ENCODE data around the gene RSPH3. TPM values are rescaled to one million over a fixed set of nuclear protein-coding genes. Genes with fewer than 3 reads are reported as not detected.

The RSPH3 gene
- total and polyA plus RNA-seq, 4 experiments from 2014 or later, result 0.66 to 3.7 (median 3.5) TPM

DNA sequence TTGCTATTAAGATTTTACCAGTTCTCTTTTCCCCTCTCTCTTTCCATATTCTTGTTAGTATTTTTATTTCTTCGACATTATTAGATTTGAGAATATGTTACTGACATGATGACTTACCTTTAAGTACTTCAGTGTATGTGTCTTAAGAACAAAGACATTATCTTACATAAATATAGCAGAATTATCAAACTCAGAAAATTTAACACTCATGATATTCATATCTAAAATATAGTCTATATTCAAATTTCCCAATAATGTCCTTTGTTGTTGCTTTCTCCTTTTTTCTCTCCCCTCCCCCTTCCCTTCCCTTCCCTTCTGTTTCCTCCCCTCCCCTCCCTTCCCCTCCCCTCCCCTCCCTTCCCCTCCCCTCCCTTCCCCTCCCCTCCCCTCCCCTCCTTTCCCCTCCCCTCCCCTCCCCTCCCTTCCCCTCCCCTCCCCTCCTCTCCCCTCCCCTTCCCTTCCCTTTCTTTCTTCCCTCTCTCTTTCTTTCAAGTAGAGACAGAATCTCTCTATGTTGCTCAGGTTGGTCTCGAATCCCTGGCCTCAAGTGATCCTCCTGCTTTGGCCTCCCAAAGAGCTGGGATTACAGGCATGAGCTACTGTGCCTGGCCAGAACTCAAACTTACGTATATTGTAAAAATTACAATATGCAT is 56.5 kb downstream of the RSPH3 start:
- H3K9me3 Mint-ChIP-seq, result peaks cover 0 to 15% (median 6%) of the 10 kb centered on the region in 8 donors
- intact Hi-C loops (cut with micrococcal nuclease), result no loop called here
- ChIA-PET CTCF (ENCODE audit: partially characterized antibody) (interaction anchor here (0.6 to 0.9 kb wide), 2 partner anchors 28 to 241 kb away, joined by 3 to 4 read pairs; no protein-coding TSS in a partner anchor), POLR2A (ENCODE audit: partially characterized antibody) (interaction anchor here (0.8 kb wide), 1 partner anchor 74 kb away, joined by 3 read pairs; no protein-coding TSS in a partner anchor)
- H3K4me1 Mint-ChIP-seq, result peaks cover 8 to 15% (median 10%) of the 10 kb centered on the region in 4 donors
- no peaks in the 10 kb centered on the region for H3K36me3 ChIP-seq (ENCODE audit: insufficient read depth, low read length)
- no peaks in the 10 kb centered on the region for H3K27me3 ChIP-seq (ENCODE audit: insufficient read depth, low read length)
- no peak overlapping the region for H3K4me3 Mint-ChIP-seq
- H3K27ac Mint-ChIP-seq, result no peak overlapping the region
- no peak overlapping the region for H3K27ac ChIP-seq (ENCODE audit: low read depth, low read length)
- H3K9me3 ChIP-seq (ENCODE audit: control insufficient read depth in 1 of 2, low read length in 2 of 2), result no peaks in the 10 kb centered on the region
- peaks cover 0 to 7% of the 10 kb centered on the region in 2 donors for H3K36me3 Mint-ChIP-seq
- H3K4me3 ChIP-seq (ENCODE audit: low read length in 2 of 2), result no peak overlapping the region
- no peak for DNase-seq
- peaks cover 4% of the 10 kb centered on the region for H3K4me1 ChIP-seq (ENCODE audit: insufficient read depth, low read length)
- peaks cover 0 to 4% of the 10 kb centered on the region in 2 donors for H3K27me3 Mint-ChIP-seq

DNA sequence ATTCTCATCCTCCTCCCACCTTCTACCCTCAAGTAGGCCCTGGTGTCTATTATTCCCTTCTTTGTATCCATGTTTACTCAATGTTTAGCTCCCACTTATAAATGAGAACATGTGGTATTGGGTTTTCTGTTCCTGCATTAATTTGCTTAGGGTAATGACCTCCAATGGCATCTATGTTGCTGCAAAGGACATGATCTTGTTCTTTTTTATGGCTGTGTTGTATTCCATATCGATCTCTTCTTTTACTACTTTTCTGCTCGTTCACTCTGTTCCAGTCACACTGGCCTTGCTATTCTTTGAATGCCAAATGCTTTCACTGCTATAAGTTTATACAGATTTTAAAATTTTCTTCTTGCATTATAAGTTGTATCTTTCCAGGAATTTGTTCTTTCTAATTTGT is 57.7 kb downstream of the RSPH3 start:
- Mint-ChIP-seq H3K9me3 (peaks cover 0 to 15% (median 6%) of the 10 kb centered on the region in 8 donors), H3K27me3 (peaks cover 0 to 4% of the 10 kb centered on the region in 2 donors), H3K27ac (no peak overlapping the region), H3K4me3 (no peak overlapping the region), H3K36me3 (peaks cover 0 to 7% of the 10 kb centered on the region in 2 donors), H3K4me1 (peaks cover 8 to 16% (median 12%) of the 10 kb centered on the region in 4 donors)
- intact Hi-C loops (cut with micrococcal nuclease), result no loop called here
- Histone ChIP-seq H3K36me3 (ENCODE audit: insufficient read depth, low read length) (no peaks in the 10 kb centered on the region), H3K27me3 (ENCODE audit: insufficient read depth, low read length) (no peaks in the 10 kb centered on the region), H3K4me3 (ENCODE audit: low read length in 2 of 2) (no peak overlapping the region), H3K9me3 (ENCODE audit: control insufficient read depth in 1 of 2, low read length in 2 of 2) (no peaks in the 10 kb centered on the region), H3K4me1 (ENCODE audit: insufficient read depth, low read length) (peaks cover 4% of the 10 kb centered on the region), H3K27ac (ENCODE audit: low read depth, low read length) (no peak overlapping the region)
- DNase-seq, result no peak
- POLR2A ChIA-PET (ENCODE audit: partially characterized antibody), result no interaction called here
- CTCF ChIA-PET (ENCODE audit: partially characterized antibody), result interaction anchor here (0.9 to 1.2 kb wide), 3 partner anchors 11 to 30 kb away, joined by 3 read pairs; no protein-coding TSS in a partner anchor

DNA sequence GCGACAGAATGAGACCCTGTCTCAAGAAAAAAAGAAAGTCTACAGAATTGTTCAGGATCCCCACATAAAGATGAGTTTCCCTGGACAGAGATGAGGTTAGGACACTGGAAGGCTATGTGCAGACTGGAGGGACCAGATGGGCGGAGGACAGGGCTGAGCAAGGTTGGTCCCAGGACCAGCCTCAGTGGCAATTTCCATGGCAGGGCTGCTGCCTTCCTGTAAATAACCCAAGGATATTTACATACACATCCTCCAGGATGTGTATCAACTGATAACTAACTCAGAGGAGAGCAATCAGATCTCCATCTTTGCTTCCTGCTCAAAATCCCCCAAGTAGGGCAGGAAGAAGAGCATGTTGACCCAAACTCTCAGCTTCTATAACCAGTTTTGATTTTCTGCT is 58.8 kb downstream of the RSPH3 start:
- CTCF ChIA-PET (ENCODE audit: partially characterized antibody), result no interaction called here
- POLR2A ChIA-PET (ENCODE audit: partially characterized antibody), result no interaction called here
- Mint-ChIP-seq H3K4me3 (peak overlapping the region in 1 of 8 donors; percentile 36), H3K4me1 (peaks cover 8 to 16% (median 12%) of the 10 kb centered on the region in 4 donors), H3K36me3 (peaks cover 0 to 7% of the 10 kb centered on the region in 2 donors), H3K27me3 (peaks cover 0 to 4% of the 10 kb centered on the region in 2 donors), H3K27ac (no peak overlapping the region), H3K9me3 (peaks cover 0 to 15% (median 6%) of the 10 kb centered on the region in 8 donors)
- no peak for DNase-seq
- no peaks in the 10 kb centered on the region for H3K9me3 ChIP-seq (ENCODE audit: control insufficient read depth in 1 of 2, low read length in 2 of 2)
- H3K27ac ChIP-seq (ENCODE audit: low read depth, low read length), result no peak overlapping the region
- no peaks in the 10 kb centered on the region for H3K36me3 ChIP-seq (ENCODE audit: insufficient read depth, low read length)
- no peak overlapping the region for H3K4me3 ChIP-seq (ENCODE audit: low read length in 2 of 2)
- H3K4me1 ChIP-seq (ENCODE audit: insufficient read depth, low read length), result peaks cover 4% of the 10 kb centered on the region
- intact Hi-C loops (cut with micrococcal nuclease), result no loop called here
- H3K27me3 ChIP-seq (ENCODE audit: insufficient read depth, low read length), result no peaks in the 10 kb centered on the region

DNA sequence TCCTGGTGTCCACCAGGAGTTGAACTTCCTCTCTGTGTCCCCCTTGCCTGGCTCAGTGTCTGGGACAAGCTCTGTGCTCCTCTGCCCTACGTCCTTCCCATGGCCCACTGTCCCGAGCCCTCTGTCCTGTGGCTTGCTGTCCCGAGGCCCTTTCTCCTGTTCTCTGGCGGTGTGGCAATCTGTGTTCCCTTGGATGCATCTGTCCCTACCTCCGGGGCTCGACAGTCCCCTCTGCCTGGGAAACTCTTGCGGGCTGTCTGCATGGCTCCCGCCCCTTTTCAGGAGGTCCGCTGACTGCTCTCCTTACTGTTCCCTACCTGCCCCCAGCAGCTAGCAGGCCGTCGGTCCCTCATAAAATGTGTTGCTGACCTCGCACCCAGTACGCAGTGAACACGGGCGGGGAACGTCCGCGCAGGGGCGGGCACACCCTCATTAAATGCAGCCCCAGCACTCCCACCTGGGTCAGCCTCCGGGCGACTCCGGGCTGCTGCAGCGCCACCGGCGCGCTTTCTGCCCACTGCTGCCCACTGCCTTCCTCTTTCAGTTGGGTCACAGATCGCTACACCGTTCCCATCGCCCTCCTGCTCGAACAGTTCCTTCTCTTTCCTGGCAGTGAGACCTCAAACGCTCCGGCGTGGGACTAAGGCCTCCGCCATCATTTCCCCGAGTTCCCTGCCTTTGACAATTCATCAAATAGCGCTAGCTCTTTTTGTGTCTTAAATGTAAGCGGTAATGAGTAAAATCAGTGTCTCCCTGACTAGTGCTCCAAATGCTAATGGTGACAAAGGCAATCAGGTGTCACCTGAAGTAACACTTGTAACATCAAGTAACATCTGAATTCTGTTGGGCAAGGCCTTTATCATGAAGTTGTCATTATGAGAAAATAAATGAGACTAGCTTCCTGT is 60.5 kb downstream of the RSPH3 start:
- DNase-seq, result peak in 1 of 5 donors; percentile 4
- ChIA-PET POLR2A (ENCODE audit: partially characterized antibody) (interaction anchor here (0.6 to 1.2 kb wide), 4 partner anchors 27 to 120 kb away, joined by 3 to 4 read pairs (median 4); partner anchors contain the start of gene EZR), CTCF (ENCODE audit: partially characterized antibody) (interaction anchor here (1.3 to 2.8 kb wide), 3 partner anchors 36 to 235 kb away, joined by 3 to 5 read pairs (median 3); no protein-coding TSS in a partner anchor)
- Histone ChIP-seq H3K27me3 (ENCODE audit: insufficient read depth, low read length) (no peaks in the 10 kb centered on the region), H3K4me1 (ENCODE audit: insufficient read depth, low read length) (peaks cover 4% of the 10 kb centered on the region), H3K4me3 (ENCODE audit: low read length in 2 of 2) (peak overlapping the region in 1 of 2 donors; percentile 5), H3K9me3 (ENCODE audit: control insufficient read depth in 1 of 2, low read length in 2 of 2) (no peaks in the 10 kb centered on the region), H3K36me3 (ENCODE audit: insufficient read depth, low read length) (no peaks in the 10 kb centered on the region), H3K27ac (ENCODE audit: low read depth, low read length) (no peak overlapping the region)
- intact Hi-C loops (cut with micrococcal nuclease), result no loop called here
- H3K36me3 Mint-ChIP-seq, result peaks cover 0 to 7% of the 10 kb centered on the region in 2 donors
- H3K9me3 Mint-ChIP-seq, result peaks cover 0 to 15% (median 6%) of the 10 kb centered on the region in 8 donors
- peaks cover 8 to 16% (median 12%) of the 10 kb centered on the region in 4 donors for H3K4me1 Mint-ChIP-seq
- peak overlapping the region in 6 of 7 donors; percentile 8 to 77 (median 48) for H3K27ac Mint-ChIP-seq
- H3K27me3 Mint-ChIP-seq, result peaks cover 0 to 4% of the 10 kb centered on the region in 2 donors
- H3K4me3 Mint-ChIP-seq, result peak overlapping the region; percentile 73 to 88 (median 81)

DNA sequence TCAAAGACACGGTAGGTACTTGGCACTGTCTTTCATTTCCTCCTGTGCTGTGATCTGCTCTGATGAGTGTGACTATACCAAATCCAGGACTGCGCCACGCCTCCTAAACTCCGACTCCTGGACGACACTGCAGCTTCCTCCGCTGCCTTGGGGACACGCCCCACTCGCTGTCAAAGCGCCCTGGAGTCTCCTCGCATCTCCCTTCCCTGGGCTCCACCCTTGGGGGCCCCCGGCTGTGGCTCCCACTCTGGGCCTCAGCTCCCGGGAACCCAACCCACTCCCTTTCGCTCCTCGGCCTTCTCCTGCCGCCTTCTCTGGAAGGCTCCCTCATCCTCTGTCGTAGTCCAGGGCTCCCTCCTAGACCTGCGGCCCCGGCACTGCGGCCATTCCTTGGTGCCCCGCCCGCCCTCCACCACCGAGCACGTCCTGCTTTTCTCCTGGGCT is 61.2 kb downstream of the RSPH3 start:
- H3K4me3 Mint-ChIP-seq, result peak overlapping the region; percentile 73 to 88 (median 81)
- peak overlapping the region in 4 of 7 donors; percentile 35 to 52 (median 47) for H3K27ac Mint-ChIP-seq
- peaks cover 8 to 16% (median 12%) of the 10 kb centered on the region in 4 donors for H3K4me1 Mint-ChIP-seq
- H3K27me3 Mint-ChIP-seq, result peaks cover 0 to 4% of the 10 kb centered on the region in 2 donors
- intact Hi-C loops (cut with micrococcal nuclease), result no loop called here
- Histone ChIP-seq H3K27me3 (ENCODE audit: insufficient read depth, low read length) (no peaks in the 10 kb centered on the region), H3K4me3 (ENCODE audit: low read length in 2 of 2) (peak overlapping the region in 1 of 2 donors; percentile 5), H3K4me1 (ENCODE audit: insufficient read depth, low read length) (peaks cover 4% of the 10 kb centered on the region), H3K9me3 (ENCODE audit: control insufficient read depth in 1 of 2, low read length in 2 of 2) (no peaks in the 10 kb centered on the region), H3K36me3 (ENCODE audit: insufficient read depth, low read length) (no peaks in the 10 kb centered on the region), H3K27ac (ENCODE audit: low read depth, low read length) (no peak overlapping the region)
- POLR2A ChIA-PET (ENCODE audit: partially characterized antibody), result interaction anchor here (0.6 to 1.0 kb wide), 3 partner anchors 27 to 120 kb away, joined by 3 to 4 read pairs (median 3); partner anchors contain the start of gene EZR
- H3K36me3 Mint-ChIP-seq, result peaks cover 0 to 7% of the 10 kb centered on the region in 2 donors
- peak in 3 of 5 donors; percentile 9 to 22 (median 13) for DNase-seq
- peaks cover 0 to 15% (median 6%) of the 10 kb centered on the region in 8 donors for H3K9me3 Mint-ChIP-seq
- CTCF ChIA-PET (ENCODE audit: partially characterized antibody), result interaction anchor here (1.2 to 2.8 kb wide), 4 partner anchors 16 to 235 kb away, joined by 3 to 5 read pairs (median 3); no protein-coding TSS in a partner anchor

DNA sequence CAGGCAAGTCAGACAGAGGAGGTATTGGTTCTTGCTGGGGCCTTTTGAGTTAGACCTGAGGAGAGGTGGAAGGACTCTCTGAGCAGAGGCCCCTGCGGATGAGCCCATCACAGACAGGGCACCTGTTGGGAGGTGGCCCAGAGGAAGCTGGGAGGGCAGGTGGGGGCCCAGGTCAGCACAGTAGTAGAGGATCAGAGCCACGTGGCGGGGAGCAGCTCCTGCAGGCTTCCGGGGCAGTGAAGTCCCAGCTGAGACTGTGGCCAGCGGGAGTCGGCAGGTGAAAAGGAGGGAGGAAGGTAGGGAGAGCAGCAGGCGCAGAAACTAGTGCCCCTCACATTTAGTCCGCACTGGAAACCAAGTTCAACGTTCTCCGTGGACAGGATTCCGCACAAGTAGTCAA is 61.8 kb downstream of the RSPH3 start:
- no peak overlapping the region for H3K27ac ChIP-seq (ENCODE audit: low read depth, low read length)
- H3K27ac Mint-ChIP-seq, result peak overlapping the region in 3 of 7 donors; percentile 13 to 63 (median 51)
- H3K9me3 ChIP-seq (ENCODE audit: control insufficient read depth in 1 of 2, low read length in 2 of 2), result no peaks in the 10 kb centered on the region
- CTCF ChIA-PET (ENCODE audit: partially characterized antibody), result interaction anchor here (0.6 to 2.8 kb wide), 5 partner anchors 16 to 234 kb away, joined by 3 to 5 read pairs (median 3); no protein-coding TSS in a partner anchor
- peaks cover 0 to 4% of the 10 kb centered on the region in 2 donors for H3K27me3 Mint-ChIP-seq
- H3K4me1 ChIP-seq (ENCODE audit: insufficient read depth, low read length), result peaks cover 4% of the 10 kb centered on the region
- POLR2A ChIA-PET (ENCODE audit: partially characterized antibody), result interaction anchor here (1.0 kb wide), 1 partner anchor 26 kb away, joined by 3 read pairs; no protein-coding TSS in a partner anchor
- no peak for DNase-seq
- H3K36me3 ChIP-seq (ENCODE audit: insufficient read depth, low read length), result no peaks in the 10 kb centered on the region
- no peaks in the 10 kb centered on the region for H3K27me3 ChIP-seq (ENCODE audit: insufficient read depth, low read length)
- peaks cover 0 to 13% (median 6%) of the 10 kb centered on the region in 8 donors for H3K9me3 Mint-ChIP-seq
- peaks cover 0 to 7% of the 10 kb centered on the region in 2 donors for H3K36me3 Mint-ChIP-seq
- no peak overlapping the region for H3K4me3 ChIP-seq (ENCODE audit: low read length in 2 of 2)
- H3K4me1 Mint-ChIP-seq, result peaks cover 8 to 16% (median 12%) of the 10 kb centered on the region in 4 donors
- H3K4me3 Mint-ChIP-seq, result peak overlapping the region in 7 of 8 donors; percentile 1 to 49 (median 27)
- intact Hi-C loops (cut with micrococcal nuclease), result no loop called here

Data from CD4-positive, alpha-beta memory T cell (primary cell).